PC-3 (cell line): ENCODE measurements around the gene SRCAP. TPM values are rescaled to one million over a fixed set of nuclear protein-coding genes. Genes with fewer than 3 reads are reported as not detected.

Source experiments
- ATAC-seq: fragments of 200-7000 bp; cut with Tn5 transposase; 2 replicates; pipeline ENCODE4 v1.9.1; 2020; ENCODE audit warnings: mild to moderate bottlenecking, moderate library complexity
- BruUV-seq: library from RNA; stranded (reverse); fragments of 400-500 nt; replicated peaks from 2 replicates; lab custom pipeline; 2021; lab: Mats Ljungman, UMichigan
- CTCF ChIA-PET: fragments of 300-600 bp; sonication (Branson Sonifier 250); formaldehyde crosslinking; loops from one replicate; lab custom pipeline; 2022; ENCODE audit warnings: antibody characterized with exemption; lab: Charles Lee
- POLR2A ChIA-PET: fragments of 300-600 bp; sonication (Branson Sonifier 250); formaldehyde crosslinking; loops from one replicate; lab custom pipeline; 2022; ENCODE audit warnings: antibody characterized with exemption; ENCODE audit not compliant: unreplicated experiment; lab: Charles Lee
- DNase-seq: peaks from one replicate; pipeline ENCODE4 v3.0.0-alpha.2; 2015
- H2AFZ ChIP-seq: fragments of 300-600 bp; sonication (generic); 2 replicates; pipeline ENCODE4 v1.6.0; 2016; ENCODE audit warnings: antibody characterized with exemption, low read length
- H3F3A ChIP-seq: fragments of 300-600 bp; sonication (generic); one replicate; pipeline ENCODE4 v1.6.0; 2017; ENCODE audit warnings: antibody characterized with exemption, low read length, control low read depth, mild to moderate bottlenecking; ENCODE audit not compliant: unreplicated experiment
- H3K27ac ChIP-seq: fragments of 300-600 bp; sonication (generic); 2 replicates; pipeline ENCODE4 v1.5.1; 2016; ENCODE audit warnings: mild to moderate bottlenecking, low read length
- H3K27me3 ChIP-seq: fragments of 300-600 bp; sonication (generic); 2 replicates; pipeline ENCODE4 v1.6.1; 2016; ENCODE audit warnings: low read length, mixed read lengths
- H3K36me3 ChIP-seq: fragments of 300-600 bp; sonication (generic); 2 replicates; pipeline ENCODE4 v1.6.1; 2016; ENCODE audit warnings: low read depth, mixed run types, low read length, mixed read lengths
- H3K4me1 ChIP-seq: fragments of 300-600 bp; sonication (generic); 2 replicates; pipeline ENCODE4 v1.5.1; 2016; ENCODE audit warnings: low read length; ENCODE audit not compliant: insufficient read depth
- H3K4me2 ChIP-seq: fragments of 300-600 bp; sonication (generic); 2 replicates; pipeline ENCODE4 v1.6.0; 2016; ENCODE audit warnings: low read length
- H3K4me3 ChIP-seq: fragments of 300-600 bp; sonication (generic); 2 replicates; pipeline ENCODE4 v1.5.1; 2016; ENCODE audit warnings: mild to moderate bottlenecking, low read length, mixed read lengths
- H3K79me2 ChIP-seq: fragments of 300-600 bp; sonication (generic); 2 replicates; pipeline ENCODE4 v1.6.1; 2017; ENCODE audit warnings: low read length, mixed read lengths
- H3K9ac ChIP-seq: fragments of 300-600 bp; sonication (generic); 2 replicates; pipeline ENCODE4 v1.6.0; 2016; ENCODE audit warnings: mild to moderate bottlenecking, low read length
- H3K9me2 ChIP-seq: fragments of 300-600 bp; sonication (generic); replicated peaks from 2 replicates; pipeline ENCODE4 v1.6.1; 2016; ENCODE audit warnings: mixed run types, low read length, mixed read lengths
- H3K9me3 ChIP-seq: fragments of 300-600 bp; sonication (generic); 2 replicates; pipeline ENCODE4 v1.6.1; 2016; ENCODE audit warnings: low read length, mixed read lengths
- H4K20me1 ChIP-seq: fragments of 300-600 bp; sonication (generic); 2 replicates; pipeline ENCODE4 v1.6.1; 2016; ENCODE audit warnings: low read length, mixed read lengths
- CTCF ChIP-seq: fragments of 300-600 bp; sonication (generic); conservative IDR thresholded peaks from 2 replicates; pipeline ENCODE4 v1.5.1; 2017; ENCODE audit warnings: antibody characterized with exemption, low read depth, mild to moderate bottlenecking, low read length
- EZH2 ChIP-seq: fragments of 300-600 bp; sonication (generic); IDR thresholded peaks from one replicate; pipeline ENCODE4 v1.6.1; 2017; ENCODE audit warnings: antibody characterized with exemption, mild to moderate bottlenecking, low read length; ENCODE audit not compliant: unreplicated experiment
- EZH2phosphoT487 ChIP-seq: fragments of 300-600 bp; sonication (generic); IDR thresholded peaks from 2 replicates; pipeline ENCODE4 v1.6.1; 2018; ENCODE audit warnings: mild to moderate bottlenecking, antibody characterized with exemption, low read length, borderline replicate concordance
- intact Hi-C: fragments of 100-400 bp; cut with micrococcal nuclease; formaldehyde crosslinking; loops from 2 replicates; pipeline ENCODE4 v1.9.0; 2023
- total RNA-seq: library from RNA; depleted of rRNA; stranded (reverse); fragments of >200 nt; gene quantifications from 2 replicates; pipeline ENCODE4 v1.2.3, GENCODE V29; 2014

SRCAP gene
- total RNA-seq, 1 experiment from 2014 or later = 19.0 TPM

GRCh38 chr16:30769379-30770089, 70.6 kb downstream of the SRCAP start:
- Histone ChIP-seq H3K27ac (no peak overlapping the region), H3K9ac (no peak overlapping the region), H3K4me3 (no peak overlapping the region), H3F3A (no peaks in the 10 kb centered on the region), H3K27me3 (no peaks in the 10 kb centered on the region), H3K9me3 (no peaks in the 10 kb centered on the region), H3K9me2 (no peaks in the 10 kb centered on the region), H3K4me1 (no peaks in the 10 kb centered on the region), H3K79me2 (0 out of 2 replicates have a peak, but pooled peaks cover under 1% of the 10 kb centered on the region), H3K4me2 (no peak overlapping the region), H3K36me3 (peaks cover 18% of the 10 kb centered on the region; the same call in 1 of the 2 replicates), H4K20me1 (no peaks in the 10 kb centered on the region), H2AFZ (no peak overlapping the region)
- BruUV-seq = no TSS peak
- TF ChIP-seq EZH2phosphoT487 (no peak), EZH2 (no peak), CTCF (no peak)
- intact Hi-C loops = no loop called here
- DNase-seq = no peak
- ChIA-PET POLR2A (interaction anchor here (0.6 kb wide), 1 partner anchor 87 kb away, joined by 4 read pairs; no protein-coding TSS in a partner anchor), CTCF (interaction anchor here (0.6 kb wide), 1 partner anchor 118 kb away, joined by 3 read pairs; no protein-coding TSS in a partner anchor)
- no peak for ATAC-seq

GRCh38 chr16:30771726-30772125, 72.8 kb downstream of the SRCAP start:
- BruUV-seq = no TSS peak
- no peaks in the 10 kb centered on the region for H3K27me3 ChIP-seq
- H3K4me1 ChIP-seq = peaks cover 5% of the 10 kb centered on the region
- no peaks in the 10 kb centered on the region for H3K9me2 ChIP-seq
- no peak overlapping the region for H3K4me3 ChIP-seq
- no peaks in the 10 kb centered on the region for H3K79me2 ChIP-seq
- no peaks in the 10 kb centered on the region for H3F3A ChIP-seq
- intact Hi-C loops = no loop called here
- H4K20me1 ChIP-seq = no peaks in the 10 kb centered on the region
- TF ChIP-seq EZH2phosphoT487 (no peak), EZH2 (no peak), CTCF (no peak)
- POLR2A ChIA-PET = no interaction called here
- peak; percentile 40 for ATAC-seq
- H3K9me3 ChIP-seq = no peaks in the 10 kb centered on the region
- no peak overlapping the region for H3K9ac ChIP-seq
- no peak overlapping the region for H2AFZ ChIP-seq
- peak; percentile 18 for DNase-seq
- CTCF ChIA-PET = no interaction called here
- H3K4me2 ChIP-seq = no peak overlapping the region
- H3K27ac ChIP-seq = no peak overlapping the region
- peaks cover 8% of the 10 kb centered on the region; the same call in 1 of the 2 replicates for H3K36me3 ChIP-seq

DNA sequence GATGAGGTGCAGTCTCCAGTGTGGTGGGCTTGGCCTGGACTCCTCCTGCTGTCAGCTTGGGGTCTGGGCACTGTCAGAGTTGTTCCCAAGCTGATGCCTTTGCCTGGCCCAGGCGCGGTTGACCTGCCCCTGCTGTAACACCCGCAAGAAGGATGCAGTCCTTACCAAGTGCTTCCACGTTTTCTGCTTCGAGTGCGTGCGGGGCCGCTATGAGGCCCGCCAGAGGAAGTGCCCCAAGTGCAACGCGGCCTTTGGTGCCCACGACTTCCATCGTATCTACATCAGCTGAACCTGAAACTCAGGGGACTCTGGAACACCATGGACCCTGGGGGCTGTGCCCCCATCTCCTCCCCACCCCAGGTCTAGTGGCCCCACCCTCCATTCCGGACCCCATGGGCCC, 74.9 kb downstream of the SRCAP start:
- Histone ChIP-seq H3K4me3 (no peak overlapping the region), H4K20me1 (no peaks in the 10 kb centered on the region), H3K79me2 (no peaks in the 10 kb centered on the region), H3K27me3 (no peaks in the 10 kb centered on the region), H3K9me3 (no peaks in the 10 kb centered on the region), H3K4me2 (no peak overlapping the region), H3K9ac (no peak overlapping the region), H3K4me1 (peaks cover 5% of the 10 kb centered on the region), H3F3A (no peaks in the 10 kb centered on the region), H3K36me3 (peaks cover 4% of the 10 kb centered on the region; the same call in 1 of the 2 replicates), H2AFZ (no peak overlapping the region), H3K9me2 (no peaks in the 10 kb centered on the region), H3K27ac (no peak overlapping the region)
- CTCF ChIA-PET = no interaction called here
- POLR2A ChIA-PET = no interaction called here
- intact Hi-C loops = no loop called here
- TF ChIP-seq EZH2phosphoT487 (no peak), CTCF (no peak), EZH2 (no peak)
- ATAC-seq (no peak), DNase-seq (no peak)
- BruUV-seq = no TSS peak
